ENCODE results near the gene MOSPD2. TPM values are rescaled to one million over a fixed set of nuclear protein-coding genes. Genes with fewer than 3 reads are reported as not detected.

MOSPD2 gene
- total RNA-seq, 2 experiments from 2014 or later: 6.4 to 6.8 TPM

DNA sequence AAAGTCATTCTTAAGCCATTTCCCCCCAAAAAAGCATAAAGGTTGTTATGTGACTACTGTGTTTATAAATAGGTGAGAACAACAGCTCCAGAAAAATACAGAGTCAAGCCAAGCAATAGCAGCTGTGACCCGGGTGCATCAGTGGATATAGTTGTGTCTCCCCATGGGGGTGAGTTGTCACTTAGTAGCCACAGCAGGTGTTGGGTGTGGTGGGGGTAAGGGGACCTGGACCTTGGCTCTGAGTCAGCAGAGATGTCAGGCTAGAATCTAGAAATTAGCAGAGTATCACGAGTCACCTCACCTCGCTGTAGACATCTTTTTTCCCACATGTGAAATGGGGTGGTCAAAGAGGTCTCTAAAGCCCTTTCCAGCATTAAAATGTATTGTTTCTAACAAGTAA lies 42.4 kb downstream of the MOSPD2 start:
- intact Hi-C loops (cut with DNase I, micrococcal nuclease): no loop called here
- H3K36me3 ChIP-seq (ENCODE audit: insufficient read depth, low read length): peaks cover 45% of the 10 kb centered on the region
- Mint-ChIP-seq H3K36me3 (ENCODE audit: low read depth) (peaks cover 61% of the 10 kb centered on the region), H3K27me3 (no peaks in the 10 kb centered on the region), H3K27ac (no peak overlapping the region), H3K4me3 (no peak overlapping the region), H3K9me3 (no peaks in the 10 kb centered on the region), H3K4me1 (ENCODE audit: low read depth) (no peaks in the 10 kb centered on the region)
- no peaks in the 10 kb centered on the region for H3K4me1 ChIP-seq (ENCODE audit: insufficient read depth, low read length)
- TF ChIP-seq, protein P1, sequence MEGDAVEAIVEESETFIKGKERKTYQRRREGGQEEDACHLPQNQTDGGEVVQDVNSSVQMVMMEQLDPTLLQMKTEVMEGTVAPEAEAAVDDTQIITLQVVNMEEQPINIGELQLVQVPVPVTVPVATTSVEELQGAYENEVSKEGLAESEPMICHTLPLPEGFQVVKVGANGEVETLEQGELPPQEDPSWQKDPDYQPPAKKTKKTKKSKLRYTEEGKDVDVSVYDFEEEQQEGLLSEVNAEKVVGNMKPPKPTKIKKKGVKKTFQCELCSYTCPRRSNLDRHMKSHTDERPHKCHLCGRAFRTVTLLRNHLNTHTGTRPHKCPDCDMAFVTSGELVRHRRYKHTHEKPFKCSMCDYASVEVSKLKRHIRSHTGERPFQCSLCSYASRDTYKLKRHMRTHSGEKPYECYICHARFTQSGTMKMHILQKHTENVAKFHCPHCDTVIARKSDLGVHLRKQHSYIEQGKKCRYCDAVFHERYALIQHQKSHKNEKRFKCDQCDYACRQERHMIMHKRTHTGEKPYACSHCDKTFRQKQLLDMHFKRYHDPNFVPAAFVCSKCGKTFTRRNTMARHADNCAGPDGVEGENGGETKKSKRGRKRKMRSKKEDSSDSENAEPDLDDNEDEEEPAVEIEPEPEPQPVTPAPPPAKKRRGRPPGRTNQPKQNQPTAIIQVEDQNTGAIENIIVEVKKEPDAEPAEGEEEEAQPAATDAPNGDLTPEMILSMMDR (IDR thresholded peaks at IDR 0.05): no peak
- H3K9me3 ChIP-seq (ENCODE audit: control insufficient read depth in 1 of 2, insufficient read depth in 1 of 2, low read length in 2 of 2): no peaks in the 10 kb centered on the region
- no peak overlapping the region for H3K4me3 ChIP-seq (ENCODE audit: low read length)
- CTCF ChIA-PET: no interaction called here
- H3K27ac ChIP-seq (ENCODE audit: low read depth in 1 of 2, low read length in 2 of 2): no peak overlapping the region
- POLR2A ChIA-PET: no interaction called here
- H3K27me3 ChIP-seq (ENCODE audit: control insufficient read depth in 1 of 2, insufficient read depth in 2 of 2, low read length in 2 of 2): no peaks in the 10 kb centered on the region
- ATAC-seq (ENCODE audit: poor library complexity) (no peak), DNase-seq (no peak)

DNA sequence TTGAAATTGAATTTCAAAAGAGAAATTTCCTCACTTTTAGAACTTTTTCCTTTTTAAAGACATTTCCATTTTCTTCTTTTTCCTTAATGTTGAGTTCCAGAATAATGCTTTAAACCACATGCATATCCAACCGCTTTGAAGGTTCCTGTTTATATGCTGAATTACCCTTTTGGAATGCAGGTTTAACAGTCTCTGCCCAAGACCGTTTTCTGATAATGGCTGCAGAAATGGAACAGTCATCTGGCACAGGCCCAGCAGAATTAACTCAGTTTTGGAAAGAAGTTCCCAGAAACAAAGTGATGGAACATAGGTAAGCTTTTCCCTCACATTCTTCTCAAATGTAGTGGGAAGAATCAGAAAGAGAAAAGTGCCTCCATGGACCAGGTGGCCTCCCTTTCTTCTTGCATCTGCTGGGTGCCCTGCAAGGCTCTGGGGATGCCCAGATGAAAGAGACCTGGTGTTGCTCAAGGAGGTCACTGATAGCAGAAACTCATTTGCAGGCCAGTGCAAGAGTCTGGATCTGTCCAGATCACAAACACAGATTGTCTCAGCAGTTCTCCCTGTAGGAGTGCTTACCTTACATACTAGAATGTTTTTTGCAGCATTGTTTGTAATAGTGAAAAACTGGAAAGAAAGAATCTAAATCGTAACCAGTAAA lies 42.9 kb downstream of the MOSPD2 start:
- TF ChIP-seq, protein P1 (IDR thresholded peaks at IDR 0.05): no peak
- Mint-ChIP-seq H3K27me3 (no peaks in the 10 kb centered on the region), H3K4me1 (ENCODE audit: low read depth) (no peaks in the 10 kb centered on the region), H3K9me3 (no peaks in the 10 kb centered on the region), H3K36me3 (ENCODE audit: low read depth) (peaks cover 55% of the 10 kb centered on the region), H3K4me3 (no peak overlapping the region), H3K27ac (no peak overlapping the region)
- ChIA-PET POLR2A (no interaction called here), CTCF (no interaction called here)
- DNase-seq (no peak), ATAC-seq (ENCODE audit: poor library complexity) (no peak)
- intact Hi-C loops (cut with DNase I, micrococcal nuclease): no loop called here
- no peaks in the 10 kb centered on the region for H3K9me3 ChIP-seq (ENCODE audit: control insufficient read depth in 1 of 2, insufficient read depth in 1 of 2, low read length in 2 of 2)
- H3K4me3 ChIP-seq (ENCODE audit: low read length): no peak overlapping the region
- H3K4me1 ChIP-seq (ENCODE audit: insufficient read depth, low read length): no peaks in the 10 kb centered on the region
- no peak overlapping the region for H3K27ac ChIP-seq (ENCODE audit: low read depth in 1 of 2, low read length in 2 of 2)
- no peaks in the 10 kb centered on the region for H3K27me3 ChIP-seq (ENCODE audit: control insufficient read depth in 1 of 2, insufficient read depth in 2 of 2, low read length in 2 of 2)
- H3K36me3 ChIP-seq (ENCODE audit: insufficient read depth, low read length): peaks cover 45% of the 10 kb centered on the region

DNA sequence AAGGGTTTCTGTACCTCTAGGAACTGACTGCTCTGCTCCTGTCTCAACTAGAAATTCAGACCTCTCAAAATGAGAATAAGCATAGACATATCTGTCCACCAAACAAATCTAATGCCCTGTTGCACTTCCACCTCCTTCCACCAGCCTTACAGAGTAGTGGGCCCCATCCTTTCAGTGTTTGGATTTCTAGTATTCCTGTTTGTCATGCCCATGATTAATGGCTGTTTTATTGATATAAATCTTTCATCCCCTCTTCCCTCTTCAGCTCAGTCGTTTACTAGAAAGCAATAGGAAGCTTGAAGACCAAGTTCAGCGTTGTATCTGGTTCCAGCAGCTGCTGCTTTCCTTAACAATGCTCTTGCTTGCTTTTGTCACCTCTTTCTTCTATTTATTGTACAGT lies 46.2 kb downstream of the MOSPD2 start:
- no peaks in the 10 kb centered on the region for H3K9me3 Mint-ChIP-seq
- Histone ChIP-seq H3K27ac (ENCODE audit: low read depth in 1 of 2, low read length in 2 of 2) (no peak overlapping the region), H3K4me1 (ENCODE audit: insufficient read depth, low read length) (no peaks in the 10 kb centered on the region), H3K4me3 (ENCODE audit: low read length) (no peak overlapping the region), H3K27me3 (ENCODE audit: control insufficient read depth in 1 of 2, insufficient read depth in 2 of 2, low read length in 2 of 2) (no peaks in the 10 kb centered on the region), H3K36me3 (ENCODE audit: insufficient read depth, low read length) (peaks cover 33% of the 10 kb centered on the region), H3K9me3 (ENCODE audit: control insufficient read depth in 1 of 2, insufficient read depth in 1 of 2, low read length in 2 of 2) (no peaks in the 10 kb centered on the region)
- no peaks in the 10 kb centered on the region for H3K4me1 Mint-ChIP-seq (ENCODE audit: low read depth)
- no peak overlapping the region for H3K27ac Mint-ChIP-seq
- POLR2A ChIA-PET: interaction anchor here (0.7 kb wide), 1 partner anchor 1997 kb away, joined by 3 read pairs; no protein-coding TSS in a partner anchor
- no peaks in the 10 kb centered on the region for H3K27me3 Mint-ChIP-seq
- H3K4me3 Mint-ChIP-seq: no peak overlapping the region
- peaks cover 34% of the 10 kb centered on the region for H3K36me3 Mint-ChIP-seq (ENCODE audit: low read depth)
- DNase-seq: no peak
- CTCF ChIA-PET: no interaction called here
- intact Hi-C loops (cut with DNase I, micrococcal nuclease): no loop called here
- ATAC-seq (ENCODE audit: poor library complexity): no peak
- TF ChIP-seq, protein P1 (IDR thresholded peaks at IDR 0.05): no peak

Data from CD4-positive, alpha-beta T cell (primary cell).